AG04449 (cell line): ENCODE data around the gene ZEB2.
"Not testable (repeated sequence)": the region's sequence is repeated elsewhere in the genome, so short reads cannot be mapped to it uniquely, and the experiment has no call there.

Source experiments
- CTCF ChIA-PET: fragments of 350-600 bp; formaldehyde crosslinking; extraction: SDS; loops from one replicate; lab custom pipeline; 2021; ENCODE audit warnings: antibody characterized with exemption; lab: Yijun Ruan, JAX
- POLR2A ChIA-PET: fragments of 400-600, 350-600 bp; formaldehyde crosslinking; extraction: SDS; loops from one replicate; lab custom pipeline; 2020; ENCODE audit warnings: antibody characterized with exemption, inconsistent platforms; lab: Yijun Ruan, JAX
- DNase-seq: peaks from one replicate; pipeline ENCODE4 v3.0.0-alpha.2; 2010; ENCODE audit warnings: low read depth, low spot score
- H3K4me3 ChIP-seq: 2 replicates; pipeline ENCODE4 v1.5.1; 2011; ENCODE audit warnings: low read depth, mild to moderate bottlenecking, control low read depth, low read length
- CTCF ChIP-seq: IDR thresholded peaks from one replicate; pipeline ENCODE4 v1.5.1; 2011; ENCODE audit warnings: mild to moderate bottlenecking, moderate library complexity, low read length, control low read depth, inconsistent platforms; ENCODE audit not compliant: insufficient read depth; ENCODE audit errors: missing control alignments

Gene ZEB2

GRCh38 chr2:144366825-144367429 is 153.0 kb downstream of the ZEB2 start:
- ChIA-PET POLR2A (no interaction called here), CTCF (no interaction called here)
- TF ChIP-seq CTCF = no peak
- no peak overlapping the region for H3K4me3 ChIP-seq
- DNase-seq = no peak

- H3K4me3 ChIP-seq = no peak overlapping the region
- ChIA-PET POLR2A (interaction anchor here (0.7 kb wide), 1 partner anchor 272 kb away, joined by 3 read pairs; no protein-coding TSS in a partner anchor), CTCF (no interaction called here)
- no peak for TF ChIP-seq CTCF
- DNase-seq = no peak
These were observed 154.8 kb downstream of the ZEB2 start for GRCh38 chr2:144364944-144365738.

- CTCF ChIA-PET, DNase-seq, POLR2A ChIA-PET, H3K4me3 ChIP-seq: not testable (repeated sequence)
These were observed 155.7 kb downstream of the ZEB2 start for GRCh38 chr2:144364247-144364646.

GRCh38 chr2:144362401-144362800 is 157.5 kb downstream of the ZEB2 start:
- no peak for DNase-seq
- no peak overlapping the region for H3K4me3 ChIP-seq
- TF ChIP-seq CTCF = no peak
- CTCF ChIA-PET = no interaction called here
- POLR2A ChIA-PET = no interaction called here

GRCh38 chr2:144361742-144362141 is 158.2 kb downstream of the ZEB2 start:
- TF ChIP-seq CTCF = no peak
- ChIA-PET POLR2A (no interaction called here), CTCF (no interaction called here)
- no peak overlapping the region for H3K4me3 ChIP-seq
- DNase-seq = no peak

- ChIA-PET POLR2A (no interaction called here), CTCF (no interaction called here)
- H3K4me3 ChIP-seq = no peak overlapping the region
- no peak for DNase-seq
- TF ChIP-seq CTCF = no peak
These were observed 160.2 kb downstream of the ZEB2 start for GRCh38 chr2:144359684-144360083.
